IMR-90 (cell line): ENCODE measurements around the gene OR13J1. TPM values are rescaled to one million over a fixed set of nuclear protein-coding genes. Genes with fewer than 3 reads are reported as not detected.

ENCODE experiments used
- ATAC-seq: fragments of 200-7000 bp; cut with Tn5 transposase; 2 replicates; pipeline ENCODE4 v1.9.1; 2020; ENCODE audit warnings: low read depth, mild to moderate bottlenecking, moderate library complexity
- BruUV-seq: library from RNA; stranded (reverse); fragments of 400-500 nt; replicated peaks from 2 replicates; lab custom pipeline; 2021; lab: Mats Ljungman, UMichigan
- CTCF ChIA-PET: fragments of 300-600 bp; formaldehyde crosslinking; extraction: SDS; loops from one replicate; lab custom pipeline; 2021; ENCODE audit warnings: antibody characterized with exemption; lab: Yijun Ruan, JAX
- POLR2A ChIA-PET: fragments of 300-600 bp; sonication (Branson Sonifier 250); formaldehyde crosslinking; loops from one replicate; lab custom pipeline; 2022; ENCODE audit warnings: antibody characterized with exemption; ENCODE audit not compliant: unreplicated experiment; lab: Charles Lee
- DNase-seq: peaks from one replicate; pipeline ENCODE4 v3.0.0; 2013
- H2AFZ ChIP-seq: replicated peaks from 2 replicates; pipeline ENCODE3; 2013; ENCODE audit warnings: low read length, mild to moderate bottlenecking; ENCODE audit not compliant: poor library complexity
- H2AK5ac ChIP-seq: 2 replicates; pipeline ENCODE4 v1.6.1; 2013; ENCODE audit warnings: low read depth, low read length, inconsistent platforms
- H2AK9ac ChIP-seq: replicated peaks from 2 replicates; pipeline ENCODE3; 2013; ENCODE audit warnings: mild to moderate bottlenecking, low read depth, low read length, moderate library complexity; ENCODE audit not compliant: poor library complexity
- H2BK120ac ChIP-seq: 2 replicates; pipeline ENCODE4 v1.6.1; 2013; ENCODE audit warnings: low read depth, low read length, inconsistent platforms
- H2BK15ac ChIP-seq: 3 replicates; pipeline ENCODE4 v1.6.1; 2013; ENCODE audit warnings: low read depth, low read length, inconsistent platforms
- H2BK20ac ChIP-seq: 2 replicates; pipeline ENCODE4 v1.6.1; 2013; ENCODE audit warnings: low read depth, mild to moderate bottlenecking, inconsistent platforms, low read length, moderate library complexity
- H2BK5ac ChIP-seq: 2 replicates; pipeline ENCODE4 v1.6.1; 2013; ENCODE audit warnings: mild to moderate bottlenecking, low read depth, low read length, inconsistent platforms; ENCODE audit not compliant: poor library complexity, severe bottlenecking
- H3K14ac ChIP-seq: replicated peaks from 2 replicates; pipeline ENCODE4 v1.6.1; 2013; ENCODE audit warnings: low read depth, low read length, inconsistent platforms
- H3K18ac ChIP-seq: 2 replicates; pipeline ENCODE4 v1.6.1; 2013; ENCODE audit warnings: low read depth, low read length, control low read depth
- H3K23ac ChIP-seq: 2 replicates; pipeline ENCODE4 v1.6.1; 2013; ENCODE audit warnings: low read depth, low read length, inconsistent platforms
- H3K27ac ChIP-seq: 2 replicates; pipeline ENCODE4 v1.5.1; 2013; ENCODE audit warnings: mild to moderate bottlenecking, control low read depth, low read length; ENCODE audit not compliant: insufficient read depth
- H3K27me3 ChIP-seq: 2 replicates; pipeline ENCODE4 v1.6.1; 2013; ENCODE audit warnings: low read length; ENCODE audit not compliant: control insufficient read depth, insufficient read depth
- H3K36me3 ChIP-seq: 2 replicates; pipeline ENCODE4 v1.6.1; 2013; ENCODE audit warnings: low read length, mixed read lengths; ENCODE audit not compliant: control insufficient read depth, insufficient read depth
- H3K4ac ChIP-seq: 2 replicates; pipeline ENCODE4 v1.6.1; 2013; ENCODE audit warnings: low read depth, low read length, inconsistent platforms
- H3K4me1 ChIP-seq: 2 replicates; pipeline ENCODE4 v1.6.1; 2013; ENCODE audit warnings: low read length, mixed read lengths; ENCODE audit not compliant: control insufficient read depth, insufficient read depth
- H3K4me2 ChIP-seq: 2 replicates; pipeline ENCODE4 v1.6.1; 2013; ENCODE audit warnings: low read depth, mild to moderate bottlenecking, control low read depth, low read length, moderate library complexity
- H3K4me3 ChIP-seq: 2 replicates; pipeline ENCODE4 v1.5.1; 2013; ENCODE audit warnings: low read depth, mild to moderate bottlenecking, control low read depth, low read length, moderate library complexity; ENCODE audit not compliant: insufficient read depth
- H3K56ac ChIP-seq: 2 replicates; pipeline ENCODE4 v1.6.1; 2013; ENCODE audit warnings: low read length, inconsistent platforms; ENCODE audit not compliant: insufficient read depth; ENCODE audit errors: extremely low read depth
- H3K79me1 ChIP-seq, 2 experiments: 2 replicates each; pipeline ENCODE4 v1.6.1; 2013; ENCODE audit warnings: low read length in 2 of 2, inconsistent platforms in 1 of 2, low read depth in 1 of 2
- H3K9ac ChIP-seq: 2 replicates; pipeline ENCODE4 v1.6.1; 2013; ENCODE audit warnings: low read depth, low read length, control low read depth
- H3K9me1 ChIP-seq: 2 replicates; pipeline ENCODE4 v1.6.1; 2013; ENCODE audit warnings: low read length, inconsistent platforms; ENCODE audit not compliant: insufficient read depth
- H3K9me3 ChIP-seq: 2 replicates; pipeline ENCODE4 v1.6.1; 2013; ENCODE audit warnings: low read length; ENCODE audit not compliant: control insufficient read depth, insufficient read depth
- H4K20me1 ChIP-seq: 2 replicates; pipeline ENCODE4 v1.6.1; 2013; ENCODE audit warnings: low read length, inconsistent platforms; ENCODE audit not compliant: insufficient read depth
- H4K5ac ChIP-seq: 2 replicates; pipeline ENCODE4 v1.6.1; 2013; ENCODE audit warnings: mild to moderate bottlenecking, low read depth, low read length, control low read depth
- H4K8ac ChIP-seq, 2 experiments: 2 replicates each; pipeline ENCODE4 v1.6.1; 2013; ENCODE audit warnings: low read depth in 2 of 2, low read length in 2 of 2, control low read depth in 1 of 2, inconsistent platforms in 1 of 2
- H4K91ac ChIP-seq: 2 replicates; pipeline ENCODE4 v1.6.1; 2013; ENCODE audit warnings: low read depth, low read length, inconsistent platforms; ENCODE audit not compliant: insufficient read depth
- BHLHE40 ChIP-seq: fragments of 150-350 bp; IDR thresholded peaks from 2 replicates; pipeline ENCODE4 v1.6.1; 2016; ENCODE audit warnings: mild to moderate bottlenecking, low read depth, low read length
- CEBPB ChIP-seq: IDR thresholded peaks from 2 replicates; pipeline ENCODE4 v1.6.1; 2012; ENCODE audit warnings: low read depth, low read length, improper control_type of control experiment
- CHD1 ChIP-seq: IDR thresholded peaks from 2 replicates; pipeline ENCODE4 v1.6.1; 2012; ENCODE audit warnings: low read depth, low read length, improper control_type of control experiment
- FOS ChIP-seq: fragments of 150-350 bp; IDR thresholded peaks from 2 replicates; pipeline ENCODE4 v1.6.1; 2016; ENCODE audit warnings: low read depth, low read length
- MAFK ChIP-seq: IDR thresholded peaks from 2 replicates; pipeline ENCODE4 v1.6.1; 2012; ENCODE audit warnings: low read depth, low read length, improper control_type of control experiment
- MXI1 ChIP-seq: IDR thresholded peaks from 2 replicates; pipeline ENCODE4 v1.6.1; 2012; ENCODE audit warnings: low read depth, mild to moderate bottlenecking, low read length, moderate library complexity, borderline replicate concordance
- WGBS, 2 experiments: methylation state at CpG; one replicate each; pipeline versions ENCODE4 v1.1.5 to v1.1.7; 2013; ENCODE audit warnings: missing lambda C conversion rate in 2 of 2; ENCODE audit not compliant: insufficient read length in 1 of 2; ENCODE audit errors: extremely low coverage in 2 of 2; 5-methylcytosine and 5-hydroxymethylcytosine counted together
- dilution Hi-C: fragments of 300-500 bp; cut with HindIII; formaldehyde crosslinking; loops from one replicate; pipeline ENCODE4 v1.14.3; 2018; ENCODE audit warnings: low sequenced_read_pairs; ENCODE audit not compliant: unreplicated experiment
- in situ Hi-C: fragments of 300-500 bp; cut with MboI; formaldehyde crosslinking; loops from 3 replicates; pipeline ENCODE4 v1.14.3; 2019; ENCODE audit warnings: low sequenced_read_pairs, inconsistent platforms, mixed read lengths
- intact Hi-C: fragments of 100-400 bp; cut with micrococcal nuclease; formaldehyde crosslinking; loops from 2 replicates; pipeline ENCODE4 v1.10.0; 2022
- polyA plus RNA-seq, 3 experiments: library from polyadenylated mRNA; depleted of rRNA; stranded (reverse); fragments of >200 nt; gene quantifications; 2 replicates each; pipeline ENCODE4 v1.2.3, GENCODE V29; 2012; ENCODE audit warnings: low replicate concordance in 1 of 3
- total RNA-seq: library from RNA; depleted of rRNA; stranded (reverse); fragments of >200 nt; gene quantifications from 2 replicates; pipeline ENCODE4 v1.2.3, GENCODE V29; 2012

OR13J1 gene
- total and polyA plus RNA-seq, 2 of the 4 experiments (the other 2 are of a cell fraction): not detected

- ChIA-PET POLR2A (no interaction called here), CTCF (no interaction called here)
- H3K4me1 ChIP-seq: peaks cover 17% of the 10 kb centered on the region
- H3K27ac ChIP-seq: no peak overlapping the region
- no peak overlapping the region for H3K4ac ChIP-seq
- H3K9me1 ChIP-seq: peaks cover 15% of the 10 kb centered on the region
- no peak overlapping the region for H2BK120ac ChIP-seq
- no peak for DNase-seq
- H2AK5ac ChIP-seq: no peak overlapping the region
- H3K23ac ChIP-seq: no peak overlapping the region
- H3K4me3 ChIP-seq: no peak overlapping the region
- no peak overlapping the region for H2BK20ac ChIP-seq
- peaks cover 9% of the 10 kb centered on the region; the same call in 1 of the 2 replicates for H4K20me1 ChIP-seq
- H3K4me2 ChIP-seq: no peak overlapping the region
- intact Hi-C loops (no loop called here), dilution Hi-C loops (no loop called here), in situ Hi-C loops (no loop called here)
- no peak overlapping the region for H2BK5ac ChIP-seq
- BruUV-seq: no TSS peak
- H4K8ac ChIP-seq: no peak overlapping the region
- no CpG with 5 or more reads among the region's 5 CpGs for WGBS, 2 experiments
- peaks cover 2% of the 10 kb centered on the region; the same call in 1 of the 2 replicates for H3K36me3 ChIP-seq
- TF ChIP-seq MAFK (no peak), CHD1 (no peak), MXI1 (no peak), BHLHE40 (no peak), FOS (no peak), CEBPB (no peak)
- no peak overlapping the region for H2AK9ac ChIP-seq
- H2BK15ac ChIP-seq: no peak overlapping the region
- H3K9ac ChIP-seq: no peak overlapping the region
- H3K79me1 ChIP-seq: peaks cover 3 to 4% of the 10 kb centered on the region in 2 experiments; a peak in 1 of 4 replicates
- no peak overlapping the region for H4K5ac ChIP-seq
- H2AFZ ChIP-seq: no peak overlapping the region
- H3K27me3 ChIP-seq: no peaks in the 10 kb centered on the region
- H4K91ac ChIP-seq: no peak overlapping the region
- no peak for ATAC-seq
- H3K9me3 ChIP-seq: no peaks in the 10 kb centered on the region
- H3K56ac ChIP-seq: no peak overlapping the region
- no peak overlapping the region for H3K14ac ChIP-seq
- no peak overlapping the region for H3K18ac ChIP-seq
Measured at GRCh38 chr9:35841645-35841900, 28.6 kb downstream of the OR13J1 start.
